Cardiac muscle cell (in vitro differentiated cells and primary cell): ENCODE data around the gene PPP1R12B. TPM values are rescaled to one million over a fixed set of nuclear protein-coding genes. Genes with fewer than 3 reads are reported as not detected.

Experiments used
- DNase-seq, 2 donors: peaks; one replicate each; pipeline versions ENCODE4 v3.0.0 to v3.0.0-alpha.2; 2010 to 2017; ENCODE audit warnings: low read depth in 1 of 2, low spot score in 1 of 2
- H3K27ac ChIP-seq: fragments of 200-600 bp; sonication (generic); 2 replicates; pipeline ENCODE4 v1.5.1; 2016
- H3K27me3 ChIP-seq: fragments of 200-600 bp; sonication (generic); 2 replicates; pipeline ENCODE4 v1.6.0; 2016; ENCODE audit warnings: control low read depth
- H3K36me3 ChIP-seq: fragments of 200-600 bp; sonication (generic); 2 replicates; pipeline ENCODE4 v1.5.1; 2016; ENCODE audit warnings: control low read depth
- H3K4me1 ChIP-seq: fragments of 200-600 bp; sonication (generic); 2 replicates; pipeline ENCODE4 v1.8.1; 2017; ENCODE audit warnings: low read depth, mild to moderate bottlenecking, mixed run types
- H3K4me3 ChIP-seq: fragments of 200-600 bp; sonication (generic); 2 replicates; pipeline ENCODE4 v1.5.1; 2016; ENCODE audit warnings: mild to moderate bottlenecking
- H3K9me3 ChIP-seq: fragments of 200-600 bp; sonication (generic); 2 replicates; pipeline ENCODE4 v1.5.1; 2017; ENCODE audit warnings: low read depth, mild to moderate bottlenecking, control low read depth
- polyA plus RNA-seq: library from polyadenylated mRNA; unstranded; fragments of >200 nt; fragmentation: Nextera tagmentation; extraction: Ambion mirVana; gene quantifications from 2 replicates; pipeline ENCODE4 v1.2.1, GENCODE V29; 2016
- total RNA-seq: library from RNA; depleted of rRNA; stranded (reverse); fragments of >200 nt; gene quantifications from 2 replicates; pipeline ENCODE4 v1.2.3, GENCODE V29; 2016
- TF ChIP-seq, protein P1 (sequence below): IDR thresholded peaks from 2 replicates; pipeline ENCODE4 v1.5.1; 2012; ENCODE audit warnings: low read depth, mild to moderate bottlenecking, low read length

Gene PPP1R12B
- total and polyA plus RNA-seq, 2 experiments from 2014 or later: 109 to 340 TPM

DNA sequence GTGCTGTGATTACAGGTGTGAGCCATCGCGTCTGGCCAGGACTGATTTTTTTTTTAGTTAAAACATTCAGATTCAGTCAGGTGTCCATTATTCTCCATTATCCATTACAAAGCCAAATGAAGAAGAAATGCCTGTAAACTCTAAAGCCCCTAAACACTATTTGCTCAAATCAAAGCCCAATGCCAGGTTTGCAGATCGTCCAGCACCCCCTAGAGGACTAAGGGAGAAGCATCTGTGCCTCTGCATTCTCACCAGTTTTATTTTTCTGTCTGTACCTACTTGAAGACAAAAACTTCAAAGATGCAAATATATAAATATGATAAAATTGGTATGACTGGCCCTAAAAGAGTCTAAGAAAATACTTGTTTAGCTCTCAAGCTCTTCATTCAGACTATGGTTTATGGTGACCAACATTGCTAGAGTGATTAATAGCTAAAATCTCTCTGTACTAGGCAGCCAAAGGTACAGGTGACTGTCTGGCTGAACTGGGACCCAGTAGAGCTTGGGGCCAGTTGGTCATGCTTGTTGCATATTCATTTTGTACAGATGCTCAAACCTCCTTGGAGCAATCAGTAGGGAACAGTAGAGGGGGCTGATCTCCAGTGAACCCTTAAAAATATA is 223.3 kb downstream of the PPP1R12B start:
- Histone ChIP-seq H3K27ac (peak overlapping the region; percentile 25), H3K27me3 (no peaks in the 10 kb centered on the region), H3K36me3 (peaks cover 48% of the 10 kb centered on the region), H3K4me3 (no peak overlapping the region), H3K9me3 (no peaks in the 10 kb centered on the region), H3K4me1 (peaks cover 24% of the 10 kb centered on the region)
- TF ChIP-seq, protein P1, sequence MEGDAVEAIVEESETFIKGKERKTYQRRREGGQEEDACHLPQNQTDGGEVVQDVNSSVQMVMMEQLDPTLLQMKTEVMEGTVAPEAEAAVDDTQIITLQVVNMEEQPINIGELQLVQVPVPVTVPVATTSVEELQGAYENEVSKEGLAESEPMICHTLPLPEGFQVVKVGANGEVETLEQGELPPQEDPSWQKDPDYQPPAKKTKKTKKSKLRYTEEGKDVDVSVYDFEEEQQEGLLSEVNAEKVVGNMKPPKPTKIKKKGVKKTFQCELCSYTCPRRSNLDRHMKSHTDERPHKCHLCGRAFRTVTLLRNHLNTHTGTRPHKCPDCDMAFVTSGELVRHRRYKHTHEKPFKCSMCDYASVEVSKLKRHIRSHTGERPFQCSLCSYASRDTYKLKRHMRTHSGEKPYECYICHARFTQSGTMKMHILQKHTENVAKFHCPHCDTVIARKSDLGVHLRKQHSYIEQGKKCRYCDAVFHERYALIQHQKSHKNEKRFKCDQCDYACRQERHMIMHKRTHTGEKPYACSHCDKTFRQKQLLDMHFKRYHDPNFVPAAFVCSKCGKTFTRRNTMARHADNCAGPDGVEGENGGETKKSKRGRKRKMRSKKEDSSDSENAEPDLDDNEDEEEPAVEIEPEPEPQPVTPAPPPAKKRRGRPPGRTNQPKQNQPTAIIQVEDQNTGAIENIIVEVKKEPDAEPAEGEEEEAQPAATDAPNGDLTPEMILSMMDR: peak; percentile 94
- DNase-seq: peak; percentile 59 to 77

DNA sequence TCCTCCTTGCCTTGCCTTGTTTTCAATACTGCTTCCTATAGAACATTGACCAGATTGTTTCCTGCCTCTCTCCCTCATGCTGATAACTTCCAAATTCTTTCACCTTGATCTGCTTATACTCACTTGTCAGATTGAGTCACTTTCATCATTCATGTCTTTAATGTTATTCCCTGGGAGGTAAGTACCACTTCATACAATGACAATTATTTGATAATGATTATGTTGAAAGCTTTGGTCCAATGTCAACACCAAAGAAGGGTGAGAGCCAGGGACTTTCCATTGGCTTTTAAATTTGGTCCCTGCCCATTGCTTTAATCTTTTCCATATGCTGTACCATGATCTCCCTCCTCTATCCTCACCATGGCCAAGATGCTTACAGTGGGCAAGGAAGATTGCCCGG is 224.4 kb downstream of the PPP1R12B start:
- DNase-seq: no peak
- H3K27ac ChIP-seq: no peak overlapping the region
- H3K4me1 ChIP-seq: peaks cover 34% of the 10 kb centered on the region
- no peaks in the 10 kb centered on the region for H3K9me3 ChIP-seq
- H3K27me3 ChIP-seq: no peaks in the 10 kb centered on the region
- TF ChIP-seq, protein P1: no peak
- H3K36me3 ChIP-seq: peaks cover 40% of the 10 kb centered on the region
- no peak overlapping the region for H3K4me3 ChIP-seq

DNA sequence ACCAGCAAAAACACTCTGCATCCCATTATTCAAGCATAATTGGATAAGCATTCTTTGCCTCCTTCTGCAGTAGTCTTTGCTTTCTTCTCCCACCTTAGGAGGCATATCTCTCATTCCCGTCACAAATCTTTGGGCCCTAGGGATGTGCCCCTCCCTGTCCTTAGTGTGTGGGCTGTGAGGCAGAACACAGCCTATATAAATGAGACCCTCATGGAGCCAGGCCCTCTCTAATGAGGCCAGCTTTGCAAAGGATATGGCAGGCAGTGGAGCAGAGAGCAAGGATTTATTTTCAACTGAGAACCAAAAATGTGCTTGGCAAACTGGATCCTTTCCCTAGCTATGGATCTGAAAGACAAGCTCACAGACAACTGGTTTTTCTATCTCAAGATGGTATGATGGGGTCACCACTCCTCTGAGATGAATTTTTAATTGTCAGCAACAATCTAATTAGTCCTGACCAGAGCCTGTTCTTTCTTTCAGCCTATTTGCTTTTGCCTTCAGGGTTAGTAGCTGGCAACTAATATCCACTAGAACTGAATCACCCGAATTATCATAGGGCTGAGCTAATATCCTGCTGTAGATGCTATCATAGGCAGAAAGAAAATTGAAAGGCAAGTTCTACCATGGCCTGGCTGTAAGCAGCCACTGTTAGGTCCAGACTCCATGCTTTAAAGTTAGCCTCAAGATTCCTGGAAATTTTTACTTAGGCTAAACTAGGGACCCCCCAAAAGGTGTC is 227.6 kb downstream of the PPP1R12B start:
- Histone ChIP-seq H3K36me3 (peaks cover 21% of the 10 kb centered on the region), H3K27me3 (no peaks in the 10 kb centered on the region)
- TF ChIP-seq, protein P1: no peak

DNA sequence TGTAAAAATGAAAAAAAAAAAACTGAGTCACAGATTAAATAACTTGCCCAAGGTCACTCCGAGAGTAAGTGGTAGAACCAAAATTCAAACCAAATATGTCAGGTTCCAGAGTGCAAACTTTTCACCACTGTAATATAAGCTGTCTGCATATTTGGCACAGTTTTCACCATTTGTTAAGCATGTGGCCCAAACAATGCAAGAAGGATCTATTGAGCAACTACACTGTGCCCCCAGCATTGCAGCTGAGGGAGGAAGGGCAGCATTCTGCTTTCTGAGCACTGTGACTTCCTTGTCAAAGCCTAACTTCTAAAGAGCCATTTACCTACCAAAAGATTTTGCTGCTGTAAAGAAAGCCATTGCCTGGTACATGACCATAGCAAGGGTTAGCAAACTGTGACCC is 228.3 kb downstream of the PPP1R12B start:
- TF ChIP-seq, protein P1: no peak
- peaks cover 25% of the 10 kb centered on the region for H3K36me3 ChIP-seq
- H3K27me3 ChIP-seq: no peaks in the 10 kb centered on the region
- H3K4me3 ChIP-seq: no peak overlapping the region
- no peaks in the 10 kb centered on the region for H3K9me3 ChIP-seq
- DNase-seq: peak in 1 of 2 donors; percentile 92
- H3K27ac ChIP-seq: peak overlapping the region; percentile 74
- peaks cover 52% of the 10 kb centered on the region for H3K4me1 ChIP-seq

More for the DNA sequence above, 227.6 kb downstream of the PPP1R12B start:
- Histone ChIP-seq H3K4me1 (peaks cover 48% of the 10 kb centered on the region), H3K27ac (peak overlapping the region; percentile 74), H3K4me3 (no peak overlapping the region), H3K9me3 (no peaks in the 10 kb centered on the region)
- peak in 1 of 2 donors; percentile 42 for DNase-seq

DNA sequence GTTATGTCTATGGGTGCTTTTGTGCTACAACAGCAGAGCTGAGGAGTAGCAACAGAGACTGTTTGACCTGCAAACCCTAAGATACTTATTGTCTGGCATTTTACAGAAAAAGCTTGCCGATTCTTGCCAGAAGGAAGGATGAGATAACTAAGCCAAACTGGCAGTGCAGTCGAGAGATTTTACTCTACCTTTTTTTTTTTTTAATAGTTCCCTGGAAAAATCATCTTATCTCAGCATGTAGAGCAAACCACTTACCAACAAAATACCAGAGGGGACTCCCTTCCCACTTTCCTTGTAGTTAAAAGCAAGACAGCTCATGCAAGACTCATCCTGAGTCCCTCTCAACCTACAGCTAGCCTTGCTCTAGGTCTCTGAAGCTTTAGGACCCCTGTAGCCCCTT is 228.9 kb downstream of the PPP1R12B start:
- Histone ChIP-seq H3K4me1 (peaks cover 46% of the 10 kb centered on the region), H3K36me3 (peaks cover 29% of the 10 kb centered on the region), H3K9me3 (no peaks in the 10 kb centered on the region), H3K4me3 (no peak overlapping the region), H3K27me3 (no peaks in the 10 kb centered on the region), H3K27ac (peak overlapping the region; percentile 74)
- TF ChIP-seq, protein P1: no peak
- DNase-seq: peak in 1 of 2 donors; percentile 53
